Mucosa of descending colon (tissue), 3 donors: ENCODE results near the gene MSGN1. TPM values are rescaled to one million over a fixed set of nuclear protein-coding genes. Genes with fewer than 3 reads are reported as not detected.

ENCODE experiments used
- ATAC-seq: fragments of 200-7000 bp; cut with Tn5 transposase; one replicate; pipeline ENCODE4 v1.9.1; 2020; ENCODE audit warnings: mild to moderate bottlenecking, moderate library complexity
- DNase-seq, 3 donors: peaks; one replicate each; pipeline ENCODE4 v3.0.0-alpha.2; 2020
- H3K36me3 ChIP-seq: fragments of 200-600 bp; one replicate; pipeline ENCODE4 v1.8.0; 2021; ENCODE audit warnings: low read depth, mild to moderate bottlenecking
- H3K4me1 ChIP-seq: fragments of 200-600 bp; one replicate; pipeline ENCODE4 v1.8.0; 2021; ENCODE audit warnings: low read depth, mild to moderate bottlenecking
- H3K4me3 ChIP-seq: fragments of 200-600 bp; one replicate; pipeline ENCODE4 v1.8.0; 2021; ENCODE audit warnings: mild to moderate bottlenecking
- H3K9me3 ChIP-seq: fragments of 200-600 bp; one replicate; pipeline ENCODE4 v1.8.0; 2021; ENCODE audit warnings: mild to moderate bottlenecking
- CTCF ChIP-seq: fragments of 200-600 bp; IDR thresholded peaks from one replicate; pipeline ENCODE4 v1.8.0; 2022; ENCODE audit warnings: antibody characterized with exemption, mild to moderate bottlenecking
- intact Hi-C, 2 donors: fragments of 100-400 bp; cut with DNase I in 1 of 2; cut with micrococcal nuclease in 1 of 2; formaldehyde crosslinking; loops; one replicate each; pipeline versions ENCODE4 v1.11.0 to v1.11.1; 2022; cut with DNase I, micrococcal nuclease
- long read RNA-seq, 2 donors: library from polyadenylated mRNA; unstranded; transcript quantifications; one replicate each; pipeline ENCODE4 v2.0.0, GENCODE V29; 2019 to 2021
- total RNA-seq, 3 donors: library from RNA; stranded (reverse); fragmentation: NEBNext Ultra II Directional in 2 of 3; extraction: Animal tissue kit (Norgen Biotek cat#: 25700) in 2 of 3; gene quantifications; one replicate each; pipeline versions ENCODE4 v1.2.1 to v1.2.4, GENCODE V29; 2021 to 2023
- donor health status: DM: no; HTN: no; CAD: no; lungs with moderate emphysema.
- donor health status: DM: no; HTN: no; CAD: no.
- donor health status: DM: no; HTN: yes; CAD: no.

Gene MSGN1
- not detected for total RNA-seq
- long read RNA-seq, donor 1 = 0 reads
- long read RNA-seq, donor 2 = 0 reads

GRCh38 chr2:17816396-17817245 is at the start of gene MSGN1:
TSS of gene MSGN1 (plus strand) at chr2:17816460. CDS start at chr2:17816519, 59 bp downstream.
- ATAC-seq = no peak
- H3K9me3 ChIP-seq = no peaks in the 10 kb centered on the region
- no peak for TF ChIP-seq CTCF
- H3K36me3 ChIP-seq = no peaks in the 10 kb centered on the region
- intact Hi-C loops = no loop called here
- no peak for DNase-seq
- no peaks in the 10 kb centered on the region for H3K4me1 ChIP-seq
- no peak within 1 kb of the TSS for H3K4me3 ChIP-seq

- no peaks in the 10 kb centered on the region for H3K9me3 ChIP-seq
- no peak overlapping the region for H3K4me3 ChIP-seq
- ATAC-seq (no peak), DNase-seq (no peak)
- H3K36me3 ChIP-seq = no peaks in the 10 kb centered on the region
- H3K4me1 ChIP-seq = no peaks in the 10 kb centered on the region
- no peak for TF ChIP-seq CTCF
- intact Hi-C loops = no loop called here
These were observed 47.4 kb upstream of the MSGN1 start for GRCh38 chr2:17768894-17769293.

GRCh38 chr2:17771956-17772355 is 44.3 kb upstream of the MSGN1 start:
- Histone ChIP-seq H3K4me3 (no peak overlapping the region), H3K9me3 (no peaks in the 10 kb centered on the region), H3K4me1 (no peaks in the 10 kb centered on the region), H3K36me3 (no peaks in the 10 kb centered on the region)
- intact Hi-C loops = no loop called here
- no peak for TF ChIP-seq CTCF
- ATAC-seq = no peak
- DNase-seq = no peak

- Histone ChIP-seq H3K9me3 (no peaks in the 10 kb centered on the region), H3K4me3 (no peak overlapping the region), H3K36me3 (no peaks in the 10 kb centered on the region), H3K4me1 (no peaks in the 10 kb centered on the region)
- ATAC-seq (no peak), DNase-seq (no peak)
- TF ChIP-seq CTCF = no peak
- intact Hi-C loops = no loop called here
These were observed 43.7 kb upstream of the MSGN1 start for GRCh38 chr2:17772532-17772931.

- intact Hi-C loops = no loop called here
- Histone ChIP-seq H3K9me3 (no peaks in the 10 kb centered on the region), H3K36me3 (no peaks in the 10 kb centered on the region), H3K4me3 (no peak overlapping the region), H3K4me1 (no peaks in the 10 kb centered on the region)
- no peak for TF ChIP-seq CTCF
- DNase-seq (no peak), ATAC-seq (no peak)
These were observed 35.7 kb upstream of the MSGN1 start for GRCh38 chr2:17780546-17780945.
